Fibroblast of lung (primary cell): Measurements from ENCODE around the gene COCH.

Source experiments
- CTCF ChIP-seq, 2 donors: IDR thresholded peaks in 1 of 2; conservative IDR thresholded peaks in 1 of 2; 1 replicate in 1 of 2; 2 replicates in 1 of 2; pipeline ENCODE4 v1.5.1; 2011 to 2012; ENCODE audit warnings: low read length in 2 of 2, control low read depth in 1 of 2, inconsistent platforms in 1 of 2, low read depth in 1 of 2, mild to moderate bottlenecking in 1 of 2
- EZH2 ChIP-seq: IDR thresholded peaks from 2 replicates; pipeline ENCODE4 v1.5.1; 2012; ENCODE audit warnings: low read length, control low read depth, mild to moderate bottlenecking; ENCODE audit errors: missing control alignments

GRCh38 chr14:30826070-30826469 is 48.3 kb upstream of the COCH start:
- TF ChIP-seq CTCF (conservative IDR thresholded peaks at IDR 0.05 in 1 of 2, IDR thresholded peaks at IDR 0.05 in 1 of 2; ENCODE audit: low read depth in 1 of 2, low read length in 2 of 2) (no peak), EZH2 (no peak)
